SJSA1 (cell line): ENCODE results near the gene ANTKMT. TPM values are rescaled to one million over a fixed set of nuclear protein-coding genes. Genes with fewer than 3 reads are reported as not detected.

Source experiments
- DNase-seq, 2 experiments: peaks; one replicate each; pipeline ENCODE4 v3.0.0-alpha.2; 2015 to 2020; ENCODE audit warnings: low spot score in 2 of 2, low read depth in 1 of 2
- H3K27ac ChIP-seq: fragments of 250-450 bp; sonication (Bioruptor Pico); 2 replicates; pipeline ENCODE4 v1.5.1; 2020; ENCODE audit warnings: mild to moderate bottlenecking, moderate library complexity
- H3K27me3 ChIP-seq: fragments of 250-450 bp; sonication (Bioruptor Pico); replicated peaks from 2 replicates; pipeline ENCODE4 v1.5.1; 2020; ENCODE audit warnings: mild to moderate bottlenecking, moderate library complexity
- H3K36me3 ChIP-seq: fragments of 250-450 bp; sonication (Bioruptor Pico); 2 replicates; pipeline ENCODE4 v1.5.1; 2020; ENCODE audit warnings: mild to moderate bottlenecking
- H3K4me1 ChIP-seq: fragments of 250-450 bp; sonication (Bioruptor Pico); replicated peaks from 2 replicates; pipeline ENCODE4 v1.6.1; 2021; ENCODE audit warnings: mild to moderate bottlenecking
- H3K4me3 ChIP-seq: fragments of 250-450 bp; sonication (Bioruptor Pico); 2 replicates; pipeline ENCODE4 v1.5.1; 2020; ENCODE audit warnings: mild to moderate bottlenecking
- H3K9me3 ChIP-seq: fragments of 250-450 bp; sonication (Bioruptor Pico); replicated peaks from 2 replicates; pipeline ENCODE4 v1.5.1; 2020; ENCODE audit warnings: mild to moderate bottlenecking
- total RNA-seq: library from RNA; depleted of rRNA; stranded (reverse); fragments of >200 nt; shearing (Covaris generic); gene quantifications from 2 replicates; pipeline ENCODE4 v1.2.3, GENCODE V29; 2014

The ANTKMT gene
- total RNA-seq, 1 experiment from 2014 or later: 43.7 TPM

- Histone ChIP-seq H3K27ac (no peak overlapping the region), H3K9me3 (no peaks in the 10 kb centered on the region), H3K36me3 (no peaks in the 10 kb centered on the region), H3K4me3 (no peak overlapping the region), H3K27me3 (peaks cover 21% of the 10 kb centered on the region; the same call in 1 of the 2 replicates), H3K4me1 (no peaks in the 10 kb centered on the region; the same call in 1 of the 2 replicates)
- DNase-seq: no peak
These were observed 42.6 kb downstream of the ANTKMT start for GRCh38 chr16:763369-764183.

GRCh38 chr16:764184-764750 lies 43.3 kb downstream of the ANTKMT start:
- Histone ChIP-seq H3K4me1 (no peaks in the 10 kb centered on the region; the same call in 1 of the 2 replicates), H3K27ac (no peak overlapping the region), H3K27me3 (peaks cover 21% of the 10 kb centered on the region; the same call in 1 of the 2 replicates), H3K9me3 (no peaks in the 10 kb centered on the region), H3K4me3 (no peak overlapping the region), H3K36me3 (no peaks in the 10 kb centered on the region)
- no peak for DNase-seq

- DNase-seq: no peak
- H3K27me3 ChIP-seq: peaks cover 21% of the 10 kb centered on the region; the same call in 1 of the 2 replicates
- no peak overlapping the region for H3K27ac ChIP-seq
- H3K4me1 ChIP-seq: no peaks in the 10 kb centered on the region; the same call in 1 of the 2 replicates
- H3K36me3 ChIP-seq: no peaks in the 10 kb centered on the region
- no peak overlapping the region for H3K4me3 ChIP-seq
- no peaks in the 10 kb centered on the region for H3K9me3 ChIP-seq
These were observed 44.0 kb downstream of the ANTKMT start for GRCh38 chr16:764848-765487.

- no peak for DNase-seq
- Histone ChIP-seq H3K9me3 (no peaks in the 10 kb centered on the region), H3K4me3 (no peak overlapping the region), H3K27me3 (peaks cover 21% of the 10 kb centered on the region; the same call in 1 of the 2 replicates), H3K4me1 (no peaks in the 10 kb centered on the region; the same call in 1 of the 2 replicates), H3K27ac (no peak overlapping the region), H3K36me3 (no peaks in the 10 kb centered on the region)
These were observed 44.5 kb downstream of the ANTKMT start for GRCh38 chr16:765488-765865.

GRCh38 chr16:766008-766819 lies 45.3 kb downstream of the ANTKMT start:
- Histone ChIP-seq H3K27me3 (0 out of 2 replicates have a peak, but pooled peaks cover 16% of the 10 kb centered on the region), H3K9me3 (no peaks in the 10 kb centered on the region), H3K4me1 (no peaks in the 10 kb centered on the region), H3K4me3 (no peak overlapping the region), H3K36me3 (no peaks in the 10 kb centered on the region), H3K27ac (no peak overlapping the region)
- DNase-seq: no peak

- Histone ChIP-seq H3K9me3 (no peaks in the 10 kb centered on the region), H3K27me3 (0 out of 2 replicates have a peak, but pooled peaks cover 10% of the 10 kb centered on the region), H3K36me3 (no peaks in the 10 kb centered on the region), H3K4me3 (no peak overlapping the region), H3K27ac (no peak overlapping the region), H3K4me1 (no peaks in the 10 kb centered on the region)
- DNase-seq: no peak
These were observed 46.1 kb downstream of the ANTKMT start for GRCh38 chr16:766820-767640.

- Histone ChIP-seq H3K4me3 (no peak overlapping the region), H3K4me1 (no peaks in the 10 kb centered on the region), H3K27me3 (0 out of 2 replicates have a peak, but pooled peaks cover 8% of the 10 kb centered on the region), H3K9me3 (no peaks in the 10 kb centered on the region), H3K36me3 (no peaks in the 10 kb centered on the region), H3K27ac (no peak overlapping the region)
- no peak for DNase-seq
These were observed 46.8 kb downstream of the ANTKMT start for GRCh38 chr16:767743-768235.

- Histone ChIP-seq H3K27me3 (0 out of 2 replicates have a peak, but pooled peaks cover 5% of the 10 kb centered on the region), H3K36me3 (no peaks in the 10 kb centered on the region), H3K4me1 (no peaks in the 10 kb centered on the region), H3K9me3 (no peaks in the 10 kb centered on the region), H3K27ac (no peak overlapping the region), H3K4me3 (no peak overlapping the region)
- DNase-seq: no peak
These were observed 47.5 kb downstream of the ANTKMT start for GRCh38 chr16:768428-768827.

- 0 out of 2 replicates have a peak, but pooled peaks cover under 1% of the 10 kb centered on the region for H3K27me3 ChIP-seq
- no peak for DNase-seq
- H3K9me3 ChIP-seq: no peaks in the 10 kb centered on the region
- H3K36me3 ChIP-seq: no peaks in the 10 kb centered on the region
- no peaks in the 10 kb centered on the region for H3K4me1 ChIP-seq
- H3K27ac ChIP-seq: no peak overlapping the region
- H3K4me3 ChIP-seq: no peak overlapping the region
These were observed 48.3 kb downstream of the ANTKMT start for GRCh38 chr16:769184-769784.

- H3K9me3 ChIP-seq: no peaks in the 10 kb centered on the region
- no peak overlapping the region for H3K4me3 ChIP-seq
These were observed 49.0 kb downstream of the ANTKMT start for GRCh38 chr16:769934-770333.

GRCh38 chr16:770411-770810 lies 49.5 kb downstream of the ANTKMT start:
- Histone ChIP-seq H3K27ac (no peak overlapping the region), H3K27me3 (no peaks in the 10 kb centered on the region), H3K36me3 (no peaks in the 10 kb centered on the region), H3K9me3 (no peaks in the 10 kb centered on the region), H3K4me3 (no peak overlapping the region), H3K4me1 (no peaks in the 10 kb centered on the region)
- DNase-seq: no peak

More at GRCh38 chr16:769934-770333, 49.0 kb downstream of the ANTKMT start:
- H3K27ac ChIP-seq: no peak overlapping the region
- no peak for DNase-seq
- H3K36me3 ChIP-seq: no peaks in the 10 kb centered on the region
- no peaks in the 10 kb centered on the region for H3K27me3 ChIP-seq
- H3K4me1 ChIP-seq: no peaks in the 10 kb centered on the region
